Stimulated activated CD4-positive, alpha-beta T cell treated with anti-CD3 and anti-CD28 coated beads, TNF-alpha, amount 100 ng/mL, for 1 hour (primary cell): ENCODE measurements around the gene TOX2.
A peak's percentile ranks its signal among the peaks of the same experiment; 100 is the strongest.

Experiments
- DNase-seq, 3 donors: peaks; one replicate each; pipeline ENCODE4 v3.0.0-alpha.2; 2020; ENCODE audit warnings: low read depth in 3 of 3, low spot score in 1 of 3

TOX2 gene

DNA sequence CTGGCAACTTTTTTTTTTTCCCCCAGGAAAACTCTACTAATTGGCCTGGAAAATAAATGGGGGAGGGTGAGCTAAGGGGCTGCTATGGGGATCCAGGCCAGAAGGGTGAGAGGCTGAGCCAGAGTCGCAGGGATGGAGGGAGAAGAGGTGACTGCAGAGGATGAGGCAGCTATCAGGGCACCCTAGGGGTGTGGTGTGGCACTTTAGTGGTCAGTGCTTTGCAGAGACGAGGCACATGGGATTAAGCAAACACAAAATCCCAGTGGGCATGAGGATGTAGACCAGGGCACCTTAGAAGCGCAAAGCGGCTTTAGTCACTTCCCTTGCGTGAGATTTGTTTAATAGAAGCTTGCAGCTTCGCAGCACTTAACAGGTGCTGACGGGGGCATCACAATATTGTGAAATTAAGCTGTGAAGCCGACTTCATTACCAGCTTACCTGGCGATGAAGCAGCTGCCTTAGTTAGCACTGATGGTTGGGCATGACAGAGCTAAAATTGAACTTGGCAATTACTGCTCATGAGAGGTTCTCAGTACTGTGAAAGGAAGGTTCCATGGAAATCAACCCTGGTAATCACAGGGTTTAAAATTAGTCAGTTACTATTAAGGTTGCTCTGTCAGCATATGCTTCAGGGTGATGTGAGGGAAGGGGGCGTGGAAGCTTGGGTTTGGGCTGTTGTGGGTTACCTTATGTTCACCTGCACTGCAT is 26.0 kb downstream of the TOX2 start:
- DNase-seq: no peak

- DNase-seq: no peak
Measured at GRCh38 chr20:43941476-43942200, 27.0 kb downstream of the TOX2 start.

DNA sequence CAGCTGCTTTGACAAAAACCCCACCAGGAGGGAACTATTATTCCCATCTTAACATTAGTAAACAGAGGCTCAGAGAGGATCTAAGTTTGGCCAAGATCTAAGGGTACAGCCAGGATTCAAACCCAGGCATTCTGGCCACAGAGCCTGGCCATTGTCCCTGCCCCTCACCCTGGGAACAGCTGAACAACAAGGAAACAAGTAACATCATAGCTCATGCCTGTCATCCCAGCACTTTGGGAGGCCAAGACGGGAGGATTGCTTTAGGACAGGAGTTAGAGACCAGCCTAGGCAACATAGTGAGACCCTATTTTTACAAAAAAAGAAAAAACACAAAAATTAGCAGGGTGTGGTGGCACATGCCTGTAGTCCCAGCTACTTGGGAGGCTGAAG is 27.5 kb downstream of the TOX2 start:
- DNase-seq: no peak

- DNase-seq: no peak
Measured at GRCh38 chr20:43942667-43943285, 28.1 kb downstream of the TOX2 start.

DNA sequence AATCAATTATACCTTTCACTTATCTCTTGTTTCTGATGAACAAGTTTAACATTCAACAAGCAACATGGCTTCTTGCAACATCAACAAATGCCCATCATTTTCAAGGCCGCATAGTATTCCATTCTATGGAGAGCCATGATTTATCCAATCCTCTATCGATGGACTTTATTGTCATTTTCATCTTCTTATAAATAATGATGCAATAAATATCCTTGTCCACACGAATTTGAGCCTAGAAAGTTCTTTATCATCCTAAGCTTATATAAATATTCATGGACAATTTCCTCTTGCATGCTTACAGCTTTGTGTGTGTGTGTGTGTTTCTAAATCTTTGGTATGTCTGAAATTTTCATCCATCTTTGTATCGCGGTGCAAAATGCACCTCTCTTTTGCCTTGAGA is 29.1 kb downstream of the TOX2 start:
- DNase-seq: no peak

- no peak for DNase-seq
Measured at GRCh38 chr20:43944653-43945235, 30.1 kb downstream of the TOX2 start.

DNA sequence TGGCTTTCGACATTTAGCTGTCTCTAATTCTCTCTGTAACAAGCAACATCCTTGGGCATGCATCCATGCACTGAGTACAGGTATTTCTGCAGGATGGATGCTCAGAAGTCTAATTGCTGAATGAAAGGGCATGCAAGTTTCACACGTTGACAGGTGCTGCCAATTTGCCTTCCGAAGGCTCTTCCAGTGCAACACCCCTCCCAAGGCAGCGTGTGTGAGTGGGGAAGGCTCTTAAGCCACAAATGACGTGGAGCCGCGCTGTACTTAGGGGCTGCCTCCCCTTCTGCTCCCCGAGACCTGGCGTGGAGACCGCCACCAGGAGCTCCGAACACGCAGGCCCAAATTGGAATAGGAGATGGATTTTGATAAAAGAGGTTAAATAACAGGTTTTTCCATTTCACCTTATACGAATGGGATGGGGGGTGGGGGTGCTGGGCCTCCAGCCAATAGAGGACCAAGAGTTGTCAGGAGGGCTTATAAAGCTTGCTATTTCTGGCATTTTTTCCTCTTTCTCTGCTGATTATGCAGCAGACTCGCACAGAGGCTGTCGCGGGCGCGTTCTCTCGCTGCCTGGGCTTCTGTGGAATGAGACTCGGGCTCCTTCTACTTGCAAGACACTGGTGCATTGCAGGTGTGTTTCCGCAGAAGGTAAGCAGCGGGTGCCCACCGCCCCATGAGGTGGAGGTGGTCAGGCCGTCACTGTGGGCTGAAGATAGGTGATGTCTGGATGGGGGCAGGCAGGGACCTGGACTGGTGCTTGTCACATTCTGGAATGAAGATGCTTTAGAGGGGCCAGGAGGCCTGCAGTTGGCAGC is 30.9 kb downstream of the TOX2 start:
- DNase-seq: no peak

- DNase-seq: no peak
Measured at GRCh38 chr20:43946206-43946491, 31.5 kb downstream of the TOX2 start.

- DNase-seq: no peak
Measured at GRCh38 chr20:43946659-43947315, 32.1 kb downstream of the TOX2 start.

GRCh38 chr20:43947316-43947710 is 32.7 kb downstream of the TOX2 start:
- no peak for DNase-seq

- DNase-seq: no peak
Measured at GRCh38 chr20:43948455-43948854, 33.8 kb downstream of the TOX2 start.

DNA sequence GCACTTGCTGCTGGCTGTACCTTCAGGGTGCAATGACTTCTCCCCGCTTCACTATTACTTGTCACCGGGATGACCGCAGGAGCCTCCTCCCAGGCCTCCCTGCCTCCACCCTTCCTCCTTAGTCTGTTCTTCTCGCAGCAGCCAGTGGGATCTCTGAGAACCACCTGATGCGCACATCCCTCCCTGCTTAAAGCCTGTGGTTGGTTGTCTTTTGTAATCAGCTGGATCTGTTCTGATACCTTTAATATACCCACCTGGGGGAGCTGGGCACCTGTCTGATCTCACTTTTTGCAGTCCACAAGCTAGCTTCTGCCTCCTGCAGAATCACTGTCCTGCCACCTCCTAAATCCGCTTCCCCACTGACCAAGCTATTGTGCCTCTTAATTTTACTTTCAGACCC is 34.6 kb downstream of the TOX2 start:
- no peak for DNase-seq

DNA sequence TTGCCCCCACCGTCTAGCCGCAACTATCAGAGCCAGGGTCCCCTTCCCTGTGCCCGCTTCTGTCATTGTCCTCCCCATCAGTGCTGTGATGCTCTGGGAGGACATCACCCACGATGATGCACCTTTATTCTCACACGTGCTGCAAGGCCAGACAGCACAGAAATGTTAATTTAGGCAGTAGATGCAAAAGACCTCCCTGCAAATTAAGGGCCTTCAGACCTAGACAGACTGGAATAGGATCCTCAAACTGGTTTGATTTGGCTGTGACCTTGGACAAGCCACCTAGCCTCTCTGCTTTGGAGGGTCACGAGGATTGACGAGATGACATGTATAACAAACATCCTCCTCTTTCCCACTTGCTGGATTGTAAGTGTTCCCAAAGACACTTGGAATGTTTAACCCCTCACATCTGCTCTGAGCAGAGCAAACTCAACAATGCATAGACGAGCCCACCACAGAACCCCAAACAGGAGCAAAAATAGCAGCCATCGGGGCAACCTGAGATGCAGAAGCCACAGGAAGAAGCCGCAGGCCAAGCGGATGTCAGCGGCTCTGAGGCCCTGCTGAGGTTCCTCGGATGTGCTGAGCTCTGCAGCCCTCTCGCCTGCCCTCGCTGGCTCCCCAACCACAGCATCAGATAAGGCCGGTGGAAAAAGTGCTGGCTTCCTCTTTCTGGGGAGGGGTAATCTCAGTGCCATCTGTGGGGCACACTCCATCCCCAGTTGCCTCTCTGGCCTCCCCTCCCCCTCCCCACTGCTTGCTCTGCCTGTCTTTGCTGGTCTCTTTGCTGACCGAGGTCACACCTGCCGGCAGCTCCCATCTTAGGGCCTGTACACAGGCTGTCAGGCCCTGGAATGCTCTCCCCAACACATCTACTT is 35.3 kb downstream of the TOX2 start:
- peak; percentile 28 to 42 (median 28) for DNase-seq

DNA sequence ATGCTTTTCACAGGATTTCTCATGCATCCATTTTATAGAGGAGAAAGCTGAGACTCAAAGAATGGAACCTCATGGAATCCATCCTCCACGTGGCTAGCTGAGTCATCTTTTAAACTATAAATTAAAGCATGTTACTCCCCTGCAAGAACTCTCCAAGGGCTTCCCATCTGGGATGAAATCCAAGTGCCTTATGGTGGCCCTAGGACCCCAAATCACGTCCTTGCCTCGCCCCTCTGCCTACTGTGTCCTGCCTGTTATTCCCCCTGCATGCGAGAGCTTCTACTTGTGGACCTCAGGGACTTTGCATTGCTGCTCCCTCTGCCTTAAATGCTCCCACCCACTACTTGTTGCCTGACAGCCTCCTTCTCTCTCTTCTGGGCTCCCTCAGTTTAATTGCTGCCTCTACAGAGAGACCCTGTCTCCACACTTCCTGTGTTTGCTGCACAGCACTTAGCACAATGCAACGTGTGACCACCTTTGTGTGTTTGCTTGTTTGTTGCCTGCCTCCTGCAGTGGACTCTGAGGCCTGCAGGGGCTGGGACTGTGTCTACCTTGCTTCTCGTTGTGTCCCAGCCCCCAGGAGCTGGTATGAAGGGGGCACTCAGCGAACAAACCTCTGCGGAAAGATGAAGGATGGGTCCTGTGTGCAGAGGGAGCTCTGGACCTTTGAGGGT is 39.4 kb downstream of the TOX2 start:
- no peak for DNase-seq

DNA sequence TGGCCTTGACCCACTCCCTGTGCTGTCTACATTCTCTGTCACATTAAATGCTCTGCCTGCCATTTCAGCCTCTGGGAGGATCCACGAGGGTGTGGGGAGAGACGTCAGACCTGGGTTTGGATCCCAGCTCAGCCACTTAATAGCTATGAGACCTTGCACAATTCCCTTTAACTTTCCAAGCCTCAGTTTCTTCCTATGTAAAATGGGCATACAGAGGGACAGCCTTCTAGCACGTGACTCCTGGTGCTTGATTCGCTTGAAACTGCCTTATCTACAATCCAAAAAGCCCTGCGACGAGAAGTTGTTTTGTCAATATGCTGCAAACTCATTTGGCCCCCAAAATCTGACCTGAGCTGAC is 40.0 kb downstream of the TOX2 start:
- no peak for DNase-seq

DNA sequence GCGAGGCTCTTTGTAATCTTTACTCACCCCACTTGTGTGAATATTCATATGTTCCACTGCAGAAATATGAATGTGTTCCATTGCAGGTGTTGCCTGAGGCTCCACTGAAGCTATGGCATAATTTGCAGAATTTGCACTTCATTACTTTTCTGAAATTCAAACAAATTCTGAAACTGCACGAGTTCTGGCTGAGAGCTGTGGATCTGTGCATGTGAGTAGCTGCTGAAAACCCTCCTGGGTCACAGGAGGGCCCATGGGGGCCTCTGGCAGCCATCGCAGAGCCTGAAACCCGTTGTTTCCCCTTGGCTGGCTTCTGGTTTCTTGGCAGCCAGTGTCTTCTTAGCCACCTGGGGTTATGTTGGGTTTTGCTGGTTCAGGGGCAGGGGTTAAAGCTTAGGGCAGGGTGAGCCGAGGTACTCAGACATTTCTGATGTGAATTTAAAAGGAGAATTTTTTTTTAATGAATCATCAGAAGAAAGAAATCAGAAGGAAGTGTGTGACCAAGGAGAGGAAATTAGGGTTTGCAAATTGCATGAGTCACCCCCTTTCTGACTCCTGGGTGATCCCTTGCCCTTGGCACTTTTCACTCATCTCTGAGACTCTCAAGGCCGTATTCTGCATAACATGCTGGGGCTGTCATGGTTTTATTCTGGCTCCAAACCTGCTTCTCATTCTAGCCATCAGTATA is 40.6 kb downstream of the TOX2 start:
- DNase-seq: peak in 1 of 3 donors; percentile 32

- DNase-seq: no peak
Measured at GRCh38 chr20:43955750-43956191, 41.1 kb downstream of the TOX2 start.

GRCh38 chr20:43957392-43957791 is 42.7 kb downstream of the TOX2 start:
- no peak for DNase-seq

GRCh38 chr20:43958626-43959025 is 44.0 kb downstream of the TOX2 start:
- no peak for DNase-seq
